Measurements from ENCODE around the gene ZBTB47.

The ZBTB47 gene

DNA sequence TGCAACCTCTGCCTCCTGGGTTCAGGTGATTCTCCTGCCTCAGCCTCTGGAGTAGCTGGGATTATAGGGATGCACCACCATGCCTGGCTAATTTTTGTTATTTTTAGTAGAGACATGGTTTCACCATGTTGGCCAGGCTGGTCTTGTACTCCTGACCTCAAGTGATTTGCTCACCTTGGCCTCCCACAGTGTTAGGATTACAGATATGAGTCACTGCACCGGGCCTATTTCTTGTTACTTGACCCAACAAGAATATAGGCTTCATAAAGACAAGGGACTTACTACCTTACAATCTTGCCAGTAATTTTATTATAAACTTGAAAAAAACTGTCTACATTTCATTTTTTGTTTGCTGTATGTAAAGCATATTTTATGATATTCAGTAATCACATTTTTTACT lies 21.4 kb upstream of the ZBTB47 start:
- Histone ChIP-seq H3K4me3 (IDR thresholded peaks at IDR 0.05; ENCODE audit: insufficient read depth, low read depth, low read length) (no peak overlapping the region), H4K20me1 (ENCODE audit: insufficient read depth) (no peaks in the 10 kb centered on the region), H2AFZ (ENCODE audit: low read depth) (no peak overlapping the region), H3K4me1 (ENCODE audit: low read depth, poor library complexity, severe bottlenecking) (no peaks in the 10 kb centered on the region), H3K9ac (no peak overlapping the region), H3K36me3 (ENCODE audit: insufficient read depth) (no peaks in the 10 kb centered on the region), H3K27me3 (ENCODE audit: insufficient read depth, low read depth) (no peaks in the 10 kb centered on the region), H3K27ac (no peak overlapping the region), H3K4me2 (no peak overlapping the region), H3K79me2 (ENCODE audit: insufficient read depth, low read depth) (no peaks in the 10 kb centered on the region)
- TF ChIP-seq CTCF (conservative IDR thresholded peaks at IDR 0.05; ENCODE audit: low read depth, low read length), result no peak

- Histone ChIP-seq H3K27ac (no peak overlapping the region), H3K9ac (no peak overlapping the region), H3K27me3 (ENCODE audit: insufficient read depth, low read depth) (no peaks in the 10 kb centered on the region), H4K20me1 (ENCODE audit: insufficient read depth) (no peaks in the 10 kb centered on the region), H3K79me2 (ENCODE audit: insufficient read depth, low read depth) (no peaks in the 10 kb centered on the region), H3K4me1 (ENCODE audit: low read depth, poor library complexity, severe bottlenecking) (no peaks in the 10 kb centered on the region), H3K36me3 (ENCODE audit: insufficient read depth) (no peaks in the 10 kb centered on the region), H3K4me2 (no peak overlapping the region), H2AFZ (ENCODE audit: low read depth) (no peak overlapping the region), H3K4me3 (IDR thresholded peaks at IDR 0.05; ENCODE audit: insufficient read depth, low read depth, low read length) (no peak overlapping the region)
- no peak for TF ChIP-seq CTCF (conservative IDR thresholded peaks at IDR 0.05; ENCODE audit: low read depth, low read length)
These were observed 20.0 kb upstream of the ZBTB47 start for GRCh38 chr3:42633544-42633943.

- H3K9ac ChIP-seq, result no peak overlapping the region
- H3K4me1 ChIP-seq (ENCODE audit: low read depth, poor library complexity, severe bottlenecking), result no peaks in the 10 kb centered on the region
- H3K27ac ChIP-seq, result no peak overlapping the region
- no peaks in the 10 kb centered on the region for H3K79me2 ChIP-seq (ENCODE audit: insufficient read depth, low read depth)
- no peak overlapping the region for H3K4me2 ChIP-seq
- no peaks in the 10 kb centered on the region for H4K20me1 ChIP-seq (ENCODE audit: insufficient read depth)
- no peaks in the 10 kb centered on the region for H3K36me3 ChIP-seq (ENCODE audit: insufficient read depth)
- no peak overlapping the region for H2AFZ ChIP-seq (ENCODE audit: low read depth)
- no peak overlapping the region for H3K4me3 ChIP-seq (IDR thresholded peaks at IDR 0.05; ENCODE audit: insufficient read depth, low read depth, low read length)
- no peak for TF ChIP-seq CTCF (conservative IDR thresholded peaks at IDR 0.05; ENCODE audit: low read depth, low read length)
- no peaks in the 10 kb centered on the region for H3K27me3 ChIP-seq (ENCODE audit: insufficient read depth, low read depth)
These were observed 18.4 kb upstream of the ZBTB47 start for GRCh38 chr3:42635111-42635510.

- Histone ChIP-seq H3K27ac (no peak overlapping the region), H3K4me2 (no peak overlapping the region), H2AFZ (ENCODE audit: low read depth) (no peak overlapping the region), H3K9ac (no peak overlapping the region), H4K20me1 (ENCODE audit: insufficient read depth) (no peaks in the 10 kb centered on the region), H3K36me3 (ENCODE audit: insufficient read depth) (no peaks in the 10 kb centered on the region), H3K4me3 (IDR thresholded peaks at IDR 0.05; ENCODE audit: insufficient read depth, low read depth, low read length) (no peak overlapping the region), H3K27me3 (ENCODE audit: insufficient read depth, low read depth) (no peaks in the 10 kb centered on the region), H3K4me1 (ENCODE audit: low read depth, poor library complexity, severe bottlenecking) (no peaks in the 10 kb centered on the region), H3K79me2 (ENCODE audit: insufficient read depth, low read depth) (no peaks in the 10 kb centered on the region)
- no peak for TF ChIP-seq CTCF (conservative IDR thresholded peaks at IDR 0.05; ENCODE audit: low read depth, low read length)
These were observed 16.5 kb upstream of the ZBTB47 start for GRCh38 chr3:42637001-42637400.
